HepG2 (cell line): ENCODE data around the gene GNG7. TPM values are rescaled to one million over a fixed set of nuclear protein-coding genes. Genes with fewer than 3 reads are reported as not detected.

Source experiments
- AGO2 ChIP-seq: fragments of 200-400 bp; formaldehyde crosslinking; optimal IDR thresholded peaks from 2 replicates; pipeline ENCODE3; 2017; ENCODE audit warnings: mild to moderate bottlenecking, low read depth, low read length, moderate library complexity
- CENPT ChIP-seq: sonication (generic); formaldehyde crosslinking; IDR thresholded peaks from 2 replicates; pipeline ENCODE4 v1.8.0; 2022; ENCODE audit warnings: low read depth, mild to moderate bottlenecking, moderate library complexity, missing genetic modification reagents
- CHD4 ChIP-seq: fragments of 200-600 bp; sonication (generic); IDR thresholded peaks from 2 replicates; pipeline ENCODE4 v1.7.0; 2017; ENCODE audit warnings: mild to moderate bottlenecking, low read length, borderline replicate concordance
- ELF1 ChIP-seq: sonication (generic); formaldehyde crosslinking; IDR thresholded peaks from 2 replicates; pipeline ENCODE4 v1.4.0; 2020; ENCODE audit warnings: missing genetic modification reagents
- ERF ChIP-seq: IDR thresholded peaks from 2 replicates; pipeline ENCODE4 v1.6.1; 2018; ENCODE audit warnings: missing biosample characterization, missing genetic modification reagents
- GABPA ChIP-seq, 2 experiments: IDR thresholded peaks; 2 replicates each; pipeline ENCODE4 v1.6.1; 2011 to 2016; ENCODE audit warnings: low read depth in 2 of 2, low read length in 1 of 2, missing biosample characterization in 1 of 2, missing genetic modification characterization in 1 of 2
- HHEX ChIP-seq: IDR thresholded peaks from 2 replicates; pipeline ENCODE4 v1.6.1; 2016; ENCODE audit warnings: control low read depth
- HNF4A ChIP-seq: sonication (generic); formaldehyde crosslinking; IDR thresholded peaks from 2 replicates; pipeline ENCODE4 v1.4.0; 2020; ENCODE audit warnings: missing genetic modification reagents
- IKZF4 ChIP-seq: sonication (generic); formaldehyde crosslinking; IDR thresholded peaks from 2 replicates; pipeline ENCODE4 v1.5.1; 2020; ENCODE audit warnings: borderline replicate concordance, mild to moderate bottlenecking, low read depth, missing genetic modification reagents; ENCODE audit errors: not compliant biosample characterization
- NCOA1 ChIP-seq: sonication (generic); formaldehyde crosslinking; IDR thresholded peaks from 2 replicates; pipeline ENCODE4 v1.9.0; 2021; ENCODE audit warnings: missing genetic modification reagents
- REPIN1 ChIP-seq: sonication (generic); formaldehyde crosslinking; IDR thresholded peaks from 2 replicates; pipeline ENCODE4 v1.8.0; 2022; ENCODE audit warnings: missing genetic modification reagents, low read depth, mild to moderate bottlenecking, borderline replicate concordance
- TAF15 ChIP-seq: fragments of 200-400 bp; formaldehyde crosslinking; IDR thresholded peaks from one replicate; pipeline ENCODE4 v1.6.1; 2018; ENCODE audit warnings: mild to moderate bottlenecking, low read depth, low read length; ENCODE audit not compliant: poor library complexity, severe bottlenecking
- ZBTB7A ChIP-seq: sonication (generic); formaldehyde crosslinking; IDR thresholded peaks from 2 replicates; pipeline ENCODE4 v1.8.0; 2022; ENCODE audit warnings: mild to moderate bottlenecking, missing genetic modification reagents
- ZKSCAN8 ChIP-seq: IDR thresholded peaks from 2 replicates; pipeline ENCODE4 v1.6.1; 2016; ENCODE audit warnings: borderline replicate concordance, missing genetic modification reagents, missing compliant biosample characterization
- ZNF326 ChIP-seq: sonication (generic); formaldehyde crosslinking; IDR thresholded peaks from 2 replicates; pipeline ENCODE4 v1.4.0; 2020; ENCODE audit warnings: missing genetic modification reagents, borderline replicate concordance
- ZNF703 ChIP-seq: sonication (generic); formaldehyde crosslinking; IDR thresholded peaks from 2 replicates; pipeline ENCODE4 v1.5.1; 2020; ENCODE audit warnings: missing genetic modification reagents, mild to moderate bottlenecking, moderate library complexity, borderline replicate concordance
- ZNF75D ChIP-seq: sonication (generic); formaldehyde crosslinking; IDR thresholded peaks from 2 replicates; pipeline ENCODE4 v1.8.1; 2023; ENCODE audit warnings: missing genetic modification reagents, mild to moderate bottlenecking, borderline replicate concordance
- polyA plus RNA-seq, 8 experiments: library from polyadenylated mRNA; depleted of rRNA in 3 of 8; stranded (reverse) in 7 of 8; unstranded in 1 of 8; fragments of >200 nt; fragmentation: Illumina TruSeq in 4 of 8; extraction: Trizol in 4 of 8; gene quantifications; 2 replicates each; pipeline versions ENCODE4 v1.2.1 to v1.2.3, GENCODE V29; 2011 to 2016; ENCODE audit warnings: low read depth in 4 of 8, missing spikeins in 1 of 8, mixed read lengths in 1 of 8; ENCODE audit not compliant: insufficient read depth in 1 of 8
- total RNA-seq, 5 experiments: library from RNA; depleted of rRNA; stranded (reverse); fragments of >200 nt; fragmentation: Illumina TruSeq; extraction: Trizol; gene quantifications; 2 replicates each; pipeline ENCODE4 v1.2.3, GENCODE V29; 2016; ENCODE audit warnings: low read depth in 1 of 5
- TF ChIP-seq, protein P1 (sequence below): IDR thresholded peaks from 2 replicates; pipeline ENCODE4 v1.6.1; 2016
- TF ChIP-seq, protein P2 (sequence below): sonication (generic); formaldehyde crosslinking; IDR thresholded peaks from 2 replicates; pipeline ENCODE4 v1.4.0; 2020; ENCODE audit warnings: mild to moderate bottlenecking, missing genetic modification reagents
- TF ChIP-seq, protein P3 (sequence below): sonication (generic); formaldehyde crosslinking; IDR thresholded peaks from 2 replicates; pipeline ENCODE4 v1.4.0; 2020; ENCODE audit warnings: missing genetic modification reagents

The GNG7 gene
- total and polyA plus RNA-seq, 2 of the 13 experiments (the other 11 are each of a cell fraction or from before 2014, with no cell fraction given), result 1.4 to 3.3 TPM

DNA sequence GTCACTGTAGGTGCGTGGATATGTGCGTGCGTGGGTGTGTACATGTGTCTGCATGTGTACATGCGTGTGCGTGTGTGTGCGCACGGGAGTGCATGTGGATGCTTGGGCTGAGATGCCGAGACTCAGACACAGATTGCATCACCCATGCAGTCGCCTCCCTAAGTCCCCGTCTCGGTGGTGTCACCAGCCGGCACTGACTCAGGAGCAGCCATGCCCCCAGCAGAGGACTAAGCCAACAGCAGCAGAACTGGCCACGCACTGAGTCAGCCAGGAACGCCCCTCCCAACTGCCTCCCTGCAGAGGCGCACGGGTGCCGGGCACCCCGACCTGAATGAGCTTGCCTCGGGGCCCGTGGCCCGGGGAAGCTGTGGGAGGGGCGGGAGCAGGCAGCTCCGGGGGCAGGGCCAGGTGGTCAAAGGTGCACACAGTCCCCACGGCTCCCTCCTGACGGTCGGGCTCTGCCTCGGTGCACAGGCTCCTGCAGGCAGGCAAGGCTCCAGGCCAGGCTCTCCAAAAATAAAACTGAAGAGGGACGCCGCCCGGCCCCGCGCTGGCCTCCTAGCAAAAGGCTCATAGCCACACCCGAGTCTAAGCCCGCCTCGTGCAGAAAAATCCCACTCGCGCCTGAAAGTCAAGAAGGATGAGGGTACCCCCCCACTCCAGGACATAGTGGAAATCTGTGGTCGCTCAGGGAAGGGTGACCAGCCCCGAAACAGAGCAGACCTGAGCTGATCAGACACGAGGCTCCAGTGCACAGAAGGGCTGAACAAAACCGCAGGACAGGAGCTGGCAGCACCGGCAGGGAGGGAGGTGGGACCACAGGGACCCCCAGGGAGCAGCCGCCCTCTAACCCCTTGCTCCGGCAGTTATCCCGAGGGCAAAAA, 177.4 kb downstream of the GNG7 start (continued):
- TF ChIP-seq IKZF4 (CRISPR knock-in tag) (no peak), ZBTB7A (no peak), ZNF326 (CRISPR knock-in tag) (no peak), HNF4A (CRISPR knock-in tag) (no peak), CENPT (CRISPR knock-in tag) (no peak; the same call in 1 of the 2 replicates), NCOA1 (CRISPR knock-in tag) (no peak), ZNF703 (CRISPR knock-in tag) (no peak), GABPA (IDR thresholded peaks at IDR 0.05; ENCODE audit: low read depth, low read length) (no peak), GABPA (CRISPR knock-in tag; IDR thresholded peaks at IDR 0.05; ENCODE audit: low read depth) (no peak; the same call in 1 of the 2 replicates), ELF1 (CRISPR knock-in tag) (no peak), ZNF75D (CRISPR knock-in tag) (no peak), ERF (CRISPR knock-in tag) (0 out of 2 replicates have a peak, but pooled peaks have one; percentile 59), REPIN1 (CRISPR knock-in tag) (no peak), HHEX (CRISPR knock-in tag) (no peak), AGO2 (no peak), TAF15 (no peak), CHD4 (no peak), ZKSCAN8 (CRISPR knock-in tag) (no peak)
- TF ChIP-seq, protein P1, sequence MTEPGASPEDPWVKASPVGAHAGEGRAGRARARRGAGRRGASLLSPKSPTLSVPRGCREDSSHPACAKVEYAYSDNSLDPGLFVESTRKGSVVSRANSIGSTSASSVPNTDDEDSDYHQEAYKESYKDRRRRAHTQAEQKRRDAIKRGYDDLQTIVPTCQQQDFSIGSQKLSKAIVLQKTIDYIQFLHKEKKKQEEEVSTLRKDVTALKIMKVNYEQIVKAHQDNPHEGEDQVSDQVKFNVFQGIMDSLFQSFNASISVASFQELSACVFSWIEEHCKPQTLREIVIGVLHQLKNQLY (CRISPR knock-in tag), result no peak
- TF ChIP-seq, protein P2, sequence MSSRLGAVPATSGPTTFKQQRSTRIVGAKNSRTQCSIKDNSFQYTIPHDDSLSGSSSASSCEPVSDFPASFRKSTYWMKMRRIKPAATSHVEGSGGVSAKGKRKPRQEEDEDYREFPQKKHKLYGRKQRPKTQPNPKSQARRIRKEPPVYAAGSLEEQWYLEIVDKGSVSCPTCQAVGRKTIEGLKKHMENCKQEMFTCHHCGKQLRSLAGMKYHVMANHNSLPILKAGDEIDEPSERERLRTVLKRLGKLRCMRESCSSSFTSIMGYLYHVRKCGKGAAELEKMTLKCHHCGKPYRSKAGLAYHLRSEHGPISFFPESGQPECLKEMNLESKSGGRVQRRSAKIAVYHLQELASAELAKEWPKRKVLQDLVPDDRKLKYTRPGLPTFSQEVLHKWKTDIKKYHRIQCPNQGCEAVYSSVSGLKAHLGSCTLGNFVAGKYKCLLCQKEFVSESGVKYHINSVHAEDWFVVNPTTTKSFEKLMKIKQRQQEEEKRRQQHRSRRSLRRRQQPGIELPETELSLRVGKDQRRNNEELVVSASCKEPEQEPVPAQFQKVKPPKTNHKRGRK (CRISPR knock-in tag), result no peak
- TF ChIP-seq, protein P3, sequence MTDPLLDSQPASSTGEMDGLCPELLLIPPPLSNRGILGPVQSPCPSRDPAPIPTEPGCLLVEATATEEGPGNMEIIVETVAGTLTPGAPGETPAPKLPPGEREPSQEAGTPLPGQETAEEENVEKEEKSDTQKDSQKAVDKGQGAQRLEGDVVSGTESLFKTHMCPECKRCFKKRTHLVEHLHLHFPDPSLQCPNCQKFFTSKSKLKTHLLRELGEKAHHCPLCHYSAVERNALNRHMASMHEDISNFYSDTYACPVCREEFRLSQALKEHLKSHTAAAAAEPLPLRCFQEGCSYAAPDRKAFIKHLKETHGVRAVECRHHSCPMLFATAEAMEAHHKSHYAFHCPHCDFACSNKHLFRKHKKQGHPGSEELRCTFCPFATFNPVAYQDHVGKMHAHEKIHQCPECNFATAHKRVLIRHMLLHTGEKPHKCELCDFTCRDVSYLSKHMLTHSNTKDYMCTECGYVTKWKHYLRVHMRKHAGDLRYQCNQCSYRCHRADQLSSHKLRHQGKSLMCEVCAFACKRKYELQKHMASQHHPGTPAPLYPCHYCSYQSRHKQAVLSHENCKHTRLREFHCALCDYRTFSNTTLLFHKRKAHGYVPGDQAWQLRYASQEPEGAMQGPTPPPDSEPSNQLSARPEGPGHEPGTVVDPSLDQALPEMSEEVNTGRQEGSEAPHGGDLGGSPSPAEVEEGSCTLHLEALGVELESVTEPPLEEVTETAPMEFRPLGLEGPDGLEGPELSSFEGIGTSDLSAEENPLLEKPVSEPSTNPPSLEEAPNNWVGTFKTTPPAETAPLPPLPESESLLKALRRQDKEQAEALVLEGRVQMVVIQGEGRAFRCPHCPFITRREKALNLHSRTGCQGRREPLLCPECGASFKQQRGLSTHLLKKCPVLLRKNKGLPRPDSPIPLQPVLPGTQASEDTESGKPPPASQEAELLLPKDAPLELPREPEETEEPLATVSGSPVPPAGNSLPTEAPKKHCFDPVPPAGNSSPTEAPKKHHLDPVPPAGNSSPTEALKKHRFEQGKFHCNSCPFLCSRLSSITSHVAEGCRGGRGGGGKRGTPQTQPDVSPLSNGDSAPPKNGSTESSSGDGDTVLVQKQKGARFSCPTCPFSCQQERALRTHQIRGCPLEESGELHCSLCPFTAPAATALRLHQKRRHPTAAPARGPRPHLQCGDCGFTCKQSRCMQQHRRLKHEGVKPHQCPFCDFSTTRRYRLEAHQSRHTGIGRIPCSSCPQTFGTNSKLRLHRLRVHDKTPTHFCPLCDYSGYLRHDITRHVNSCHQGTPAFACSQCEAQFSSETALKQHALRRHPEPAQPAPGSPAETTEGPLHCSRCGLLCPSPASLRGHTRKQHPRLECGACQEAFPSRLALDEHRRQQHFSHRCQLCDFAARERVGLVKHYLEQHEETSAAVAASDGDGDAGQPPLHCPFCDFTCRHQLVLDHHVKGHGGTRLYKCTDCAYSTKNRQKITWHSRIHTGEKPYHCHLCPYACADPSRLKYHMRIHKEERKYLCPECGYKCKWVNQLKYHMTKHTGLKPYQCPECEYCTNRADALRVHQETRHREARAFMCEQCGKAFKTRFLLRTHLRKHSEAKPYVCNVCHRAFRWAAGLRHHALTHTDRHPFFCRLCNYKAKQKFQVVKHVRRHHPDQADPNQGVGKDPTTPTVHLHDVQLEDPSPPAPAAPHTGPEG (CRISPR knock-in tag), result no peak
